ENCODE results near the gene THRB. TPM values are rescaled to one million over a fixed set of nuclear protein-coding genes. Genes with fewer than 3 reads are reported as not detected.

THRB gene
- total RNA-seq, 1 donor from 2014 or later, result 3.1 TPM

DNA sequence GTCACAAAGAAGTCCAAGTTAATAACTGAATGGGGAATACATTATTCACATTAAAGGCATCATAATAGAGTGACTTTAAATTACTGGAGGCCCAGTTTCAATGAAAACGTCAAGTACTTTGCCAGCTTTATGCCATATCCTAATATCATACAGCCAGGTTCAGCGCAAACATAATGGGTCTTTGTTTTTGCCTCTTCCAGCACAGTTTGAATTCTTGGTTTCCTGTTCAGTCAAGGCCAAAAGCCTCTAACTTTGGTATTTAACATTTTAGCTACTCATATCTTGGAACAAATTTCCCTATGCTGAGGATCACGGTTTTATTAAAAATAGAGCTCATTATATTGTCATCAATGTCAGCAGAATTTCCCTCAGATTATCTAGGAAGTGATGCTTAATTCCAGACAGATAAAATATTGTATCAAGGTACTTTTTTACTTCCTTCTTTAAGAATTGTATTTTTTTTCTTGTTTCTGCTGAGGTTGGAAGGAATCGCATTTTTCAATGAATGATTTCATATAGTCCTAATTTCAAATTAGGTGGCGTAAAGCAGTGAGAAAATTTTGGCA, 269.2 kb downstream of the THRB start:
- no peaks in the 10 kb centered on the region for H3K36me3 ChIP-seq (ENCODE audit: control insufficient read depth, insufficient read depth, low read length)
- H3K27me3 ChIP-seq (ENCODE audit: control insufficient read depth, insufficient read depth, low read length), result no peaks in the 10 kb centered on the region
- no peak for DNase-seq (ENCODE audit: low read depth)
- TF ChIP-seq, protein P1, sequence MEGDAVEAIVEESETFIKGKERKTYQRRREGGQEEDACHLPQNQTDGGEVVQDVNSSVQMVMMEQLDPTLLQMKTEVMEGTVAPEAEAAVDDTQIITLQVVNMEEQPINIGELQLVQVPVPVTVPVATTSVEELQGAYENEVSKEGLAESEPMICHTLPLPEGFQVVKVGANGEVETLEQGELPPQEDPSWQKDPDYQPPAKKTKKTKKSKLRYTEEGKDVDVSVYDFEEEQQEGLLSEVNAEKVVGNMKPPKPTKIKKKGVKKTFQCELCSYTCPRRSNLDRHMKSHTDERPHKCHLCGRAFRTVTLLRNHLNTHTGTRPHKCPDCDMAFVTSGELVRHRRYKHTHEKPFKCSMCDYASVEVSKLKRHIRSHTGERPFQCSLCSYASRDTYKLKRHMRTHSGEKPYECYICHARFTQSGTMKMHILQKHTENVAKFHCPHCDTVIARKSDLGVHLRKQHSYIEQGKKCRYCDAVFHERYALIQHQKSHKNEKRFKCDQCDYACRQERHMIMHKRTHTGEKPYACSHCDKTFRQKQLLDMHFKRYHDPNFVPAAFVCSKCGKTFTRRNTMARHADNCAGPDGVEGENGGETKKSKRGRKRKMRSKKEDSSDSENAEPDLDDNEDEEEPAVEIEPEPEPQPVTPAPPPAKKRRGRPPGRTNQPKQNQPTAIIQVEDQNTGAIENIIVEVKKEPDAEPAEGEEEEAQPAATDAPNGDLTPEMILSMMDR (IDR thresholded peaks at IDR 0.05; ENCODE audit: insufficient read depth, low read length, poor library complexity, severe bottlenecking), result no peak
- no peak overlapping the region for H3K4me3 ChIP-seq (ENCODE audit: low read depth, low read length)

DNA sequence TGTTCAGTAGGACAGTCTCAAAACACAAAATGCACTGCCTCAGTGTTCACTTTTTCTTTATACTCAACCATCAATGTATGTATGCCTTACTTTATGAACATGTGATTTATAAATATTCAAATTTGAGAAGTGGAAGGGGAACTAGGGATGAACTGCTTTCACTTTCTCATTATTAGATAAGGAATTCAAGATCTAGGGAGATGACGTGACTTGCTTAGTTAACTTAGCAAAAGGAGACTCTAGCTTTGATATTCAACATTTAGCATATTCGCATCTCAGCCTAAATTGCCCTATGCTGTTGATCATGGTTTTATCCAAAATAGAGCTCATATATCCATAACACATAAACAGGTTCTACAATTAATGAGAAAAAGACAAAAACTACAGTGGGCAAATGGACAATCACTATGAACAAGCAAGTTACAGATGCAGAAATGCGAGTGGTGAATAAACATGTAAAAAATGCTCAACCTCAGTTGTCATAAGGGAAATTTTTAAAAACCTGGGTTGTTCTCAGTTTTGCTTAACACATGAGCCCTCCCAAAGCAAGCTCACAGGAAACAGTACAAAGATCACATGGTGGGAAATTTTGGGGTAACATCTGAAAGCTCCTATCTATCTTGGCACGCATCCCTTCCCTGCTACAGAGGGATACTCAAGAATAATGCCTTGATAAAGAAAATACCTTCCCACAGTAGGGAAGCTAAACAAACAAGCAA, 269.8 kb downstream of the THRB start:
- no peak for DNase-seq (ENCODE audit: low read depth)
- TF ChIP-seq, protein P1 (IDR thresholded peaks at IDR 0.05; ENCODE audit: insufficient read depth, low read length, poor library complexity, severe bottlenecking), result no peak
- H3K27me3 ChIP-seq (ENCODE audit: control insufficient read depth, insufficient read depth, low read length), result no peaks in the 10 kb centered on the region

DNA sequence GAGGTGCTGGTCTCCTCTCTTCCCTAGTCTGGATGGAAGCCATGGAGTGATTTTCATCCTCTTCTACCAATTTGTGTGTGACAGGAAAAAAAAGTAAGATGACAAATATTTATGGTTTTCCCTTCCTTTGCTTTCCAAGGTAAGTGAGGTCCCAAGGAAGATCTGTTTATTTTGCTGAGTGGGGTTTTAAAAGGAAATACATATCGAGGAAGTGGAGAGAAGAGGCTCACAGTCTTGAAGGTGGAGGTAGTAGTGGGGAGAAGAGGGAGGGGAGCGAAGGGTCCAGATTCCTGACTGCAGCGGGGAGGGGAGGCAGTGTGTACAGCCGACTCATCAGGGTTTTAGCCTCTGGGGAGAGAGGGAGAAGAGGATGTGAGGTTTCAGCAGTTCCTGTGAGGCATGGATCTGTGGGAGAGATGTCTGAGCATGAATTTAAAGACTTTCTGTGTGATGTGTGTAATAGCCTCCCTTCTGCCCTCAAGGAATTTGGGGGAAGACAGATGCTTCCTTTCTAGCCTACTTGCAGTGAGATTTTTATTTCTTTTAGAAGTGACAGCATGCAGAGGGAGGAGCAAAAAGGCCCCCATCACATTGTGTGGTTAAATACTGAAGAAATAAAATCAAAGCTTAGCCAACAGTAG, 272.4 kb downstream of the THRB start:
- H3K27me3 ChIP-seq (ENCODE audit: control insufficient read depth, insufficient read depth, low read length), result no peaks in the 10 kb centered on the region
- TF ChIP-seq, protein P1 (IDR thresholded peaks at IDR 0.05; ENCODE audit: insufficient read depth, low read length, poor library complexity, severe bottlenecking), result no peak
- H3K4me3 ChIP-seq (ENCODE audit: low read depth, low read length), result no peak overlapping the region
- H3K36me3 ChIP-seq (ENCODE audit: control insufficient read depth, insufficient read depth, low read length), result no peaks in the 10 kb centered on the region
- DNase-seq (ENCODE audit: low read depth), result no peak

More for the DNA sequence above, 269.8 kb downstream of the THRB start:
- H3K36me3 ChIP-seq (ENCODE audit: control insufficient read depth, insufficient read depth, low read length), result no peaks in the 10 kb centered on the region
- H3K4me3 ChIP-seq (ENCODE audit: low read depth, low read length), result no peak overlapping the region

DNA sequence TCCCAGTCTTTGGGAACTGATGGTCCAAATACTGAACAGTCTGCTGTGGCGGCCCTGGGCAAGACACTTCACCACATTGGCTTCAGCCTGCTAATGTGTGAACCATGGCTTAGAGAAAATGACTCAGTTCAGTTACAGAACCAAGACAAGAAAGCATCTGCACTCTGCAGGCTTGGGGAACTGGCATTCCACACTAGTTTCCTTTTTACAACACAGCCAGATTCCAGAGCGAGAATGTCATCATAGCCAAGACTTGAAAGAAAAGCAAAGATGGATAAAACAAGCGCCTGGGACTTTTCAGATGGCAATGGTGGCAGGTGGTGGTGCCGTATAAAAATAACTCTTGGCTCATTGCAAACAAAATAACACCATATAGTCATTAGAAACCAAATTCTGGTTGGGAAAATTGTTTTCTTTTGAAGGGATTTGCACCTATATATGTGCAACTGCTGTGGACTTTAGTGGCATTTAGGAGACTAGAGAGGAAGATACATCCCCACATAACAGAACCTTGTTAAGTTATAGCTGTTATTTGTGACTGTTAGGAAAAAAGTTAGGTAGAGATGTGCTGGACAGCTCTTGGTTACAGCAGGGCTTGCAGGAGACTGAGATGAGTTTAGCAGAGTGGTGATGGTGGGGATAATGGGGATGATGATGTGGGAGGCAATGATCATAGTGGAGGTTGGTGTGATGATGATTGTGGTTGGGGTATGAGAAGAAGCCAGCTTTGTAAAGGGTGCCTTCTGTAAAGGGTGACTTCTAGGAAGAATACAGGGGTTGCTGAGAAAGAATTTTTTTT, 273.6 kb downstream of the THRB start:
- H3K4me3 ChIP-seq (ENCODE audit: low read depth, low read length), result no peak overlapping the region
- no peaks in the 10 kb centered on the region for H3K36me3 ChIP-seq (ENCODE audit: control insufficient read depth, insufficient read depth, low read length)
- DNase-seq (ENCODE audit: low read depth), result peak; percentile 96
- TF ChIP-seq, protein P1 (IDR thresholded peaks at IDR 0.05; ENCODE audit: insufficient read depth, low read length, poor library complexity, severe bottlenecking), result no peak
- H3K27me3 ChIP-seq (ENCODE audit: control insufficient read depth, insufficient read depth, low read length), result no peaks in the 10 kb centered on the region

DNA sequence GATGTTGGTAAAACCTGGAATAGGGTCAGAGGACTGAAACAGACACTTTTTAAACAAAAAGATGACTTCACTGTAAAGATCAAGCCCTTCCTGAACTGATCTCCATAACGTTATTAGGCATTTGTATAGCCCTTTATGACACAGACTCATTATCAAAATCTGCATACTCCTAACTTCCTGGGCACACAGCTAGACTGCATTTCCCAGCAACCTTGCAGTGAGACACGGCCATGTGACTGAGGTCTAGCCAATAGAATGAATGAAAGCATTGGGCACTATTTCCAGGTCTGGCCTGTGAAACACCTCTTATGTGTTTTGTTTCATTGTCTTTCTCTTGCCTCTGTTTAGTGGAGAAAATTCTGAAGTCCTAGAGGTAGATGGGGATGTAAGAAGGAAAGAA, 279.1 kb downstream of the THRB start:
- no peak overlapping the region for H3K4me3 ChIP-seq (ENCODE audit: low read depth, low read length)
- TF ChIP-seq, protein P1 (IDR thresholded peaks at IDR 0.05; ENCODE audit: insufficient read depth, low read length, poor library complexity, severe bottlenecking), result no peak
- DNase-seq (ENCODE audit: low read depth), result no peak
- H3K27me3 ChIP-seq (ENCODE audit: control insufficient read depth, insufficient read depth, low read length), result no peaks in the 10 kb centered on the region
- no peaks in the 10 kb centered on the region for H3K36me3 ChIP-seq (ENCODE audit: control insufficient read depth, insufficient read depth, low read length)
